Tibial artery (tissue), 4 donors: Measurements from ENCODE around the gene MRPL30.
"Not testable (repeated sequence)": the region's sequence is repeated elsewhere in the genome, so short reads cannot be mapped to it uniquely, and the experiment has no call there.

Source experiments
- DNase-seq, 2 donors: peaks; one replicate each; pipeline ENCODE4 v3.0.0-alpha.2; 2019
- H3K27ac ChIP-seq, 2 donors: fragments of 200-600 bp; sonication (generic) in 1 of 2; 1 replicate in 1 of 2; 2 replicates in 1 of 2; pipeline ENCODE4 v1.5.1; 2018 to 2019; ENCODE audit warnings: mild to moderate bottlenecking in 1 of 2
- H3K27me3 ChIP-seq, 2 donors: fragments of 200-600 bp; sonication (generic) in 1 of 2; one replicate each; pipeline versions ENCODE4 v1.5.1 to v1.6.0; 2016 to 2019
- H3K36me3 ChIP-seq, 3 donors: fragments of 200-600 bp; sonication (generic) in 2 of 3; one replicate each; pipeline ENCODE4 v1.5.1; 2016 to 2019; ENCODE audit warnings: mild to moderate bottlenecking in 2 of 3
- H3K4me1 ChIP-seq, 4 donors: fragments of 200-600 bp; sonication (generic) in 2 of 4; 1 replicate in 3 of 4; 2 replicates in 1 of 4; pipeline ENCODE4 v1.5.1; 2016 to 2019
- H3K4me3 ChIP-seq, 2 donors: fragments of 200-600 bp; sonication (generic) in 1 of 2; 1 replicate in 1 of 2; 2 replicates in 1 of 2; pipeline ENCODE4 v1.5.1; 2018 to 2019; ENCODE audit warnings: mild to moderate bottlenecking in 2 of 2
- H3K9me3 ChIP-seq, 3 donors: fragments of 200-600 bp; sonication (generic) in 1 of 3; one replicate each; pipeline ENCODE4 v1.5.1; 2016 to 2019
- CTCF ChIP-seq, 2 experiments: fragments of 200-600 bp in 1 of 2; fragments of 450-650 bp in 1 of 2; IDR thresholded peaks; one replicate each; pipeline ENCODE4 v1.5.1; 2017 to 2019; ENCODE audit warnings: antibody characterized with exemption in 2 of 2, mild to moderate bottlenecking in 1 of 2, moderate library complexity in 1 of 2
- intact Hi-C: fragments of 100-400 bp; cut with DNase I; formaldehyde crosslinking; loops from one replicate; pipeline ENCODE4 v1.15.0; 2023; ENCODE audit warnings: low total_unique reads

MRPL30 gene

GRCh38 chr2:99187011-99187410 lies 6.0 kb downstream of the MRPL30 start:
- H3K4me1 ChIP-seq = peaks cover 0 to 12% (median 8%) of the 10 kb centered on the region in 4 donors
- no peak for TF ChIP-seq CTCF (IDR thresholded peaks at IDR 0.05)
- no peak for DNase-seq
- H3K36me3 ChIP-seq = peaks cover 6 to 51% (median 15%) of the 10 kb centered on the region in 3 donors
- no peak overlapping the region for H3K4me3 ChIP-seq
- no peaks in the 10 kb centered on the region for H3K9me3 ChIP-seq
- no peak overlapping the region for H3K27ac ChIP-seq
- H3K27me3 ChIP-seq = no peaks in the 10 kb centered on the region
- intact Hi-C loops = loop anchor here (10.0 kb wide), 1 partner anchor 148 kb away; the partner anchor contains the start of genes EIF5B and TXNDC9

- intact Hi-C loops = loop anchor here (10.0 kb wide), 1 partner anchor 146 kb away; the partner anchor contains the start of genes EIF5B and TXNDC9
- DNase-seq = no peak
- H3K4me1 ChIP-seq = peaks cover 0 to 1% (median 0%) of the 10 kb centered on the region in 4 donors
These were observed 7.4 kb downstream of the MRPL30 start for GRCh38 chr2:99188357-99188756.

GRCh38 chr2:99190548-99190947 lies 9.6 kb downstream of the MRPL30 start:
- no peaks in the 10 kb centered on the region for H3K4me1 ChIP-seq
- H3K27ac ChIP-seq = no peak overlapping the region
- intact Hi-C loops = no loop called here
- no peaks in the 10 kb centered on the region for H3K9me3 ChIP-seq
- H3K36me3 ChIP-seq = peaks cover 27 to 76% (median 42%) of the 10 kb centered on the region in 3 donors
- no peak for DNase-seq
- no peak for TF ChIP-seq CTCF (IDR thresholded peaks at IDR 0.05)
- no peaks in the 10 kb centered on the region for H3K27me3 ChIP-seq
- no peak overlapping the region for H3K4me3 ChIP-seq

More at GRCh38 chr2:99188357-99188756, 7.4 kb downstream of the MRPL30 start:
- Histone ChIP-seq H3K9me3 (no peaks in the 10 kb centered on the region), H3K27ac (no peak overlapping the region), H3K36me3 (peaks cover 17 to 64% (median 26%) of the 10 kb centered on the region in 3 donors), H3K4me3 (no peak overlapping the region), H3K27me3 (no peaks in the 10 kb centered on the region)
- TF ChIP-seq CTCF (IDR thresholded peaks at IDR 0.05) = no peak

GRCh38 chr2:99192364-99192763 lies 11.4 kb downstream of the MRPL30 start:
- H3K4me1 ChIP-seq, intact Hi-C loops, H3K4me3 ChIP-seq, H3K27me3 ChIP-seq, H3K9me3 ChIP-seq, DNase-seq, H3K27ac ChIP-seq: not testable (repeated sequence)
- peaks cover 45 to 84% (median 58%) of the 10 kb centered on the region in 3 donors for H3K36me3 ChIP-seq

GRCh38 chr2:99198103-99198841 lies 17.3 kb downstream of the MRPL30 start:
- intact Hi-C loops = no loop called here
- H3K36me3 ChIP-seq = peaks cover 37 to 46% (median 44%) of the 10 kb centered on the region in 3 donors

More at GRCh38 chr2:99198103-99198841, 17.3 kb downstream of the MRPL30 start:
- DNase-seq = no peak
- no peak for TF ChIP-seq CTCF (IDR thresholded peaks at IDR 0.05)
- Histone ChIP-seq H3K4me1 (no peaks in the 10 kb centered on the region), H3K27ac (no peak overlapping the region), H3K27me3 (no peaks in the 10 kb centered on the region), H3K4me3 (no peak overlapping the region), H3K9me3 (no peaks in the 10 kb centered on the region)
